ENCODE measurements around the gene LYPD1. TPM values are rescaled to one million over a fixed set of nuclear protein-coding genes. Genes with fewer than 3 reads are reported as not detected.

Gene LYPD1
- total RNA-seq, 1 donor from 2014 or later: 61.6 TPM

- Histone ChIP-seq H3K79me2 (ENCODE audit: insufficient read depth, low read length) (peaks cover 11% of the 10 kb centered on the region), H3K4me3 (ENCODE audit: insufficient read depth, low read depth, low read length) (no peak overlapping the region), H3K9ac (ENCODE audit: low read length) (no peak overlapping the region), H3K4me2 (ENCODE audit: low read length) (no peak overlapping the region), H3K27me3 (ENCODE audit: insufficient read depth, low read length) (no peaks in the 10 kb centered on the region), H2AFZ (ENCODE audit: low read depth, low read length) (no peak overlapping the region), H3K9me3 (ENCODE audit: insufficient read depth, low read depth, low read length) (no peaks in the 10 kb centered on the region), H3K27ac (ENCODE audit: low read depth, low read length) (no peak overlapping the region), H3K36me3 (ENCODE audit: insufficient read depth, low read length) (no peaks in the 10 kb centered on the region), H3K4me1 (ENCODE audit: insufficient read depth, low read length) (peaks cover 5% of the 10 kb centered on the region), H4K20me1 (ENCODE audit: insufficient read depth, low read length) (peaks cover 8% of the 10 kb centered on the region)
- Mint-ChIP-seq H3K4me3 (ENCODE audit: unreplicated experiment) (no peak overlapping the region), H3K4me1 (ENCODE audit: low read depth, unreplicated experiment) (peaks cover 35% of the 10 kb centered on the region), H3K9me3 (ENCODE audit: unreplicated experiment) (peaks cover 5% of the 10 kb centered on the region), H3K27me3 (ENCODE audit: low read depth, unreplicated experiment) (no peaks in the 10 kb centered on the region), H3K36me3 (ENCODE audit: low read depth, unreplicated experiment) (peaks cover 3% of the 10 kb centered on the region), H3K27ac (ENCODE audit: unreplicated experiment) (no peak overlapping the region)
- no peak for FAIRE-seq
- no peak for DNase-seq (ENCODE audit: low read depth)
- TF ChIP-seq EZH2 (IDR thresholded peaks at IDR 0.05; ENCODE audit: insufficient read depth, low read length) (no peak), CTCF (IDR thresholded peaks at IDR 0.05; ENCODE audit: insufficient read depth, low read depth, low read length) (no peak)
Measured at GRCh38 chr2:132636346-132636745, 33.7 kb downstream of the LYPD1 start.

GRCh38 chr2:132633635-132634034 is 36.4 kb downstream of the LYPD1 start:
- Histone ChIP-seq H3K9me3 (ENCODE audit: insufficient read depth, low read depth, low read length) (no peaks in the 10 kb centered on the region), H2AFZ (ENCODE audit: low read depth, low read length) (no peak overlapping the region), H3K36me3 (ENCODE audit: insufficient read depth, low read length) (no peaks in the 10 kb centered on the region), H4K20me1 (ENCODE audit: insufficient read depth, low read length) (peaks cover 8% of the 10 kb centered on the region), H3K9ac (ENCODE audit: low read length) (no peak overlapping the region), H3K4me2 (ENCODE audit: low read length) (no peak overlapping the region), H3K27ac (ENCODE audit: low read depth, low read length) (no peak overlapping the region), H3K27me3 (ENCODE audit: insufficient read depth, low read length) (no peaks in the 10 kb centered on the region), H3K4me3 (ENCODE audit: insufficient read depth, low read depth, low read length) (no peak overlapping the region), H3K4me1 (ENCODE audit: insufficient read depth, low read length) (peaks cover 5% of the 10 kb centered on the region), H3K79me2 (ENCODE audit: insufficient read depth, low read length) (peaks cover 11% of the 10 kb centered on the region)
- TF ChIP-seq EZH2 (IDR thresholded peaks at IDR 0.05; ENCODE audit: insufficient read depth, low read length) (no peak), CTCF (IDR thresholded peaks at IDR 0.05; ENCODE audit: insufficient read depth, low read depth, low read length) (no peak)
- Mint-ChIP-seq H3K27me3 (ENCODE audit: low read depth, unreplicated experiment) (no peaks in the 10 kb centered on the region), H3K4me3 (ENCODE audit: unreplicated experiment) (no peak overlapping the region), H3K4me1 (ENCODE audit: low read depth, unreplicated experiment) (peaks cover 28% of the 10 kb centered on the region), H3K27ac (ENCODE audit: unreplicated experiment) (no peak overlapping the region), H3K36me3 (ENCODE audit: low read depth, unreplicated experiment) (peaks cover 7% of the 10 kb centered on the region), H3K9me3 (ENCODE audit: unreplicated experiment) (peaks cover 2% of the 10 kb centered on the region)
- FAIRE-seq (no peak), DNase-seq (ENCODE audit: low read depth) (no peak)

- FAIRE-seq (no peak), DNase-seq (ENCODE audit: low read depth) (peak; percentile 43)
- Mint-ChIP-seq H3K9me3 (ENCODE audit: unreplicated experiment) (peaks cover 2% of the 10 kb centered on the region), H3K27me3 (ENCODE audit: low read depth, unreplicated experiment) (no peaks in the 10 kb centered on the region), H3K4me3 (ENCODE audit: unreplicated experiment) (no peak overlapping the region), H3K36me3 (ENCODE audit: low read depth, unreplicated experiment) (peaks cover 3% of the 10 kb centered on the region), H3K4me1 (ENCODE audit: low read depth, unreplicated experiment) (peaks cover 28% of the 10 kb centered on the region), H3K27ac (ENCODE audit: unreplicated experiment) (peak overlapping the region; percentile 71)
- H3K27ac ChIP-seq (ENCODE audit: low read depth, low read length): no peak overlapping the region
- H3K79me2 ChIP-seq (ENCODE audit: insufficient read depth, low read length): peaks cover 11% of the 10 kb centered on the region
- H4K20me1 ChIP-seq (ENCODE audit: insufficient read depth, low read length): peaks cover 8% of the 10 kb centered on the region
- H3K9ac ChIP-seq (ENCODE audit: low read length): no peak overlapping the region
- H2AFZ ChIP-seq (ENCODE audit: low read depth, low read length): no peak overlapping the region
- no peaks in the 10 kb centered on the region for H3K36me3 ChIP-seq (ENCODE audit: insufficient read depth, low read length)
- no peaks in the 10 kb centered on the region for H3K9me3 ChIP-seq (ENCODE audit: insufficient read depth, low read depth, low read length)
- H3K27me3 ChIP-seq (ENCODE audit: insufficient read depth, low read length): no peaks in the 10 kb centered on the region
- TF ChIP-seq CTCF (IDR thresholded peaks at IDR 0.05; ENCODE audit: insufficient read depth, low read depth, low read length) (no peak), EZH2 (IDR thresholded peaks at IDR 0.05; ENCODE audit: insufficient read depth, low read length) (no peak)
- H3K4me2 ChIP-seq (ENCODE audit: low read length): peak overlapping the region; percentile 1
- H3K4me3 ChIP-seq (ENCODE audit: insufficient read depth, low read depth, low read length): no peak overlapping the region
- H3K4me1 ChIP-seq (ENCODE audit: insufficient read depth, low read length): peaks cover 12% of the 10 kb centered on the region
Measured at GRCh38 chr2:132632000-132632649, 37.9 kb downstream of the LYPD1 start.
